ENCODE data around the gene CALD1.

DNA sequence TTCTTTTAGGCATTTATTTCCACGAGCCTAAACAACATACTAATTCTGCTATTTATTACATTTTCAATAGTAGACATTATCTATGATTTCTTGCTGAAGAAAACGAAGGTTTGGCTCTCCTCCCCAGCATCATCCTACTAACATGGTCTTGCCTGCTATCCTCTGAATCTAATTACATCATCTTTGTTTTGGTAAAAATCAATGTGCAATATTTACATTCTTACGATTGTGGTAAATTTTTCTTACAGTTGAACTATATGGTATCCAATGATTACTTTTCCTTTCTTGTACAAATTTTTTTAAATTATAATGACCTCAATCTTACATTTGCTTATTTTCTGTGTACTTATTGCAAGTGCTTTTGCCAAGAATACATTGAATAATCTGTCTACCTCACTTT is 7.0 kb upstream of the CALD1 start:
- TF ChIP-seq CTCF (IDR thresholded peaks at IDR 0.05), result no peak
- no peak for TF ChIP-seq POLR2A (IDR thresholded peaks at IDR 0.05)
